B cell (primary cell): Measurements from ENCODE around the gene RAD51B. TPM values are rescaled to one million over a fixed set of nuclear protein-coding genes. Genes with fewer than 3 reads are reported as not detected.

Experiments used
- ATAC-seq: fragments of 200-7000 bp; cut with Tn5 transposase; one replicate; pipeline ENCODE4 v1.10.0; 2021; ENCODE audit warnings: low read depth, mild to moderate bottlenecking, moderate number of reproducible peaks, moderate library complexity
- CTCF ChIA-PET: fragments of 350-600 bp; sonication (Branson Sonifier 250); formaldehyde crosslinking; loops from one replicate; lab custom pipeline; 2021; ENCODE audit warnings: antibody characterized with exemption, inconsistent platforms; lab: Charles Lee
- POLR2A ChIA-PET: fragments of 350-600 bp; sonication (Branson Sonifier 250); formaldehyde crosslinking; loops from one replicate; lab custom pipeline; 2021; ENCODE audit warnings: antibody characterized with exemption; lab: Charles Lee
- DNase-seq: peaks from one replicate; pipeline ENCODE4 v3.0.0; 2013
- H2AFZ ChIP-seq: 2 replicates; pipeline ENCODE4 v1.6.1; 2012; ENCODE audit warnings: mild to moderate bottlenecking, low read depth, low read length; ENCODE audit not compliant: insufficient read depth, poor library complexity, severe bottlenecking
- H3K27ac ChIP-seq, 2 donors: 1 replicate in 1 of 2; 2 replicates in 1 of 2; pipeline ENCODE4 v1.5.1; 2012 to 2013; ENCODE audit warnings: low read length in 2 of 2, mild to moderate bottlenecking in 2 of 2, moderate library complexity in 1 of 2
- H3K27me3 ChIP-seq, 4 experiments: fragments of 200-600 bp in 1 of 4; sonication (generic) in 1 of 4; replicated peaks in 1 of 4; 1 replicate in 2 of 4; 2 replicates in 2 of 4; pipeline versions ENCODE4 v1.6.1 to v1.7.0; 2013 to 2016; ENCODE audit warnings: low read length in 3 of 4, mild to moderate bottlenecking in 2 of 4, mixed read lengths in 1 of 4, moderate library complexity in 1 of 4; ENCODE audit not compliant: insufficient read depth in 4 of 4, control insufficient read depth in 3 of 4; ENCODE audit errors: control extremely low read depth in 1 of 4
- H3K36me3 ChIP-seq, 2 experiments: replicated peaks in 1 of 2; 1 replicate in 1 of 2; 2 replicates in 1 of 2; pipeline versions ENCODE4 v1.6.1 to v1.7.1; 2013; ENCODE audit warnings: low read length in 1 of 2; ENCODE audit not compliant: insufficient read depth in 2 of 2, control insufficient read depth in 1 of 2; ENCODE audit errors: control extremely low read depth in 1 of 2, extremely low read depth in 1 of 2
- H3K4me1 ChIP-seq, 2 donors: fragments of 200-600 bp in 1 of 2; sonication (generic) in 1 of 2; 1 replicate in 1 of 2; 2 replicates in 1 of 2; pipeline versions ENCODE4 v1.5.1 to v1.6.1; 2013 to 2017; ENCODE audit warnings: low read length in 2 of 2; ENCODE audit not compliant: control insufficient read depth in 2 of 2, insufficient read depth in 2 of 2
- H3K4me2 ChIP-seq: replicated peaks from 2 replicates; pipeline ENCODE3; 2012; ENCODE audit warnings: mild to moderate bottlenecking, low read depth, low read length; ENCODE audit not compliant: poor library complexity, severe bottlenecking
- H3K4me3 ChIP-seq, 5 experiments: fragments of 200-600 bp in 1 of 5; sonication (generic) in 1 of 5; 1 replicate in 3 of 5; 2 replicates in 2 of 5; pipeline versions ENCODE4 v1.5.1 to v1.7.0; 2011 to 2016; ENCODE audit warnings: low read length in 4 of 5, mild to moderate bottlenecking in 4 of 5, low read depth in 2 of 5, control low read depth in 1 of 5, moderate library complexity in 1 of 5; ENCODE audit not compliant: insufficient read depth in 1 of 5; ENCODE audit errors: control extremely low read depth in 1 of 5, extremely low read depth in 1 of 5
- H3K79me2 ChIP-seq: fragments of 200-600 bp; sonication (generic); one replicate; pipeline ENCODE4 v1.6.0; 2016; ENCODE audit warnings: low read length; ENCODE audit not compliant: control insufficient read depth, insufficient read depth
- H3K9ac ChIP-seq: fragments of 200-600 bp; sonication (generic); 2 replicates; pipeline ENCODE4 v1.6.1; 2017; ENCODE audit warnings: mild to moderate bottlenecking, low read length, moderate library complexity
- H3K9me3 ChIP-seq, 3 donors: one replicate each; pipeline versions ENCODE4 v1.6.1 to v1.7.1; 2013; ENCODE audit warnings: low read length in 2 of 3; ENCODE audit not compliant: control insufficient read depth in 2 of 3, insufficient read depth in 1 of 3; ENCODE audit errors: control extremely low read depth in 1 of 3
- H4K20me1 ChIP-seq: 2 replicates; pipeline ENCODE4 v1.6.0; 2012; ENCODE audit warnings: mild to moderate bottlenecking, low read length; ENCODE audit not compliant: insufficient read depth, control insufficient read depth, poor library complexity, severe bottlenecking
- H3K27ac Mint-ChIP-seq: one replicate; pipeline ENCODE4 v1.8.0; 2021; ENCODE audit warnings: mixed read lengths
- H3K27me3 Mint-ChIP-seq: one replicate; pipeline ENCODE4 v1.8.0; 2021; ENCODE audit warnings: mixed read lengths
- H3K4me1 Mint-ChIP-seq: one replicate; pipeline ENCODE4 v1.8.0; 2021; ENCODE audit warnings: mixed read lengths
- H3K4me3 Mint-ChIP-seq: one replicate; pipeline ENCODE4 v1.8.0; 2021; ENCODE audit warnings: mixed read lengths
- H3K9me3 Mint-ChIP-seq: one replicate; pipeline ENCODE4 v1.8.0; 2022; ENCODE audit warnings: mixed read lengths; ENCODE audit not compliant: insufficient read depth
- EZH2 ChIP-seq: IDR thresholded peaks from 2 replicates; pipeline ENCODE4 v1.6.1; 2012; ENCODE audit warnings: borderline replicate concordance, low read depth, mild to moderate bottlenecking, moderate library complexity, low read length; ENCODE audit not compliant: insufficient read depth, poor library complexity, severe bottlenecking
- WGBS: methylation state at CpG from one replicate; pipeline ENCODE4 v1.1.5; 2013; ENCODE audit warnings: missing lambda C conversion rate; ENCODE audit not compliant: insufficient coverage; 5-methylcytosine and 5-hydroxymethylcytosine counted together
- intact Hi-C: fragments of 100-400 bp; cut with micrococcal nuclease; formaldehyde crosslinking; loops from one replicate; pipeline ENCODE4 v1.10.0; 2022
- polyA plus RNA-seq: library from polyadenylated mRNA; depleted of rRNA; stranded (reverse); fragments of >200 nt; gene quantifications from 2 replicates; pipeline ENCODE4 v1.2.3, GENCODE V29; 2012
- total RNA-seq, 2 donors: library from RNA; stranded (reverse); fragments of 120-200 nt in 1 of 2; gene quantifications; 1 replicate in 1 of 2; 2 replicates in 1 of 2; pipeline versions ENCODE4 v1.2.3 to v1.2.4, GENCODE V29; 2013 to 2022
- TF ChIP-seq, protein P1 (sequence below): fragments of 200-600 bp; IDR thresholded peaks from one replicate; pipeline ENCODE4 v1.8.0; 2022; ENCODE audit warnings: antibody characterized with exemption, mild to moderate bottlenecking

The RAD51B gene
- total and polyA plus RNA-seq, 2 donors (not counting 1 experiment from before 2014, with no cell fraction given) = 6.5 to 60.6 TPM

DNA sequence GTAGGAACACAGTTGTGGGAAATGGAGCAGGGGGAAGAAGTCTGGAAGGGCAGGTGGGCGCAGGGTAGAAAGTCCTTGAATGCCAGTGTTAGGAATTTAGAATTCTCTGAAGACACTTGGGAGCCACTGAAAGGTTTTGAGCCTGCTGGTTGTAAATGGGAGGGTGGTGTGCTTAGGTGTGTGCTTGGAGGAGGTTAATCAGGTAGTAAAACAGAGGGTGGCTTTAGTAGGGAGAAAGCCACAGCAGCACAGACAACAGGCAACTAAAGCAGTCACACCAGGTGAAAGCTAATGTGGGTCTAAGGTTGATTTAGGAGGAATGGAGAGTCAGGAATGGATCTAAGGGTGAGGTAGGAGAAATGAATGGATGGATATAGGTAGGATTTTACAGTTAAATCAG, 588.2 kb downstream of the RAD51B start:
- peaks cover 68% of the 10 kb centered on the region for H3K4me1 Mint-ChIP-seq
- no peaks in the 10 kb centered on the region for H3K27me3 Mint-ChIP-seq
- peak overlapping the region; percentile 0 for H3K4me3 Mint-ChIP-seq
- H3K9me3 Mint-ChIP-seq = no peaks in the 10 kb centered on the region
- Histone ChIP-seq H3K27me3 (no peaks in the 10 kb centered on the region), H3K36me3 (no peaks in the 10 kb centered on the region), H4K20me1 (no peaks in the 10 kb centered on the region), H2AFZ (peak overlapping the region; percentile 39), H3K4me2 (peak overlapping the region; percentile 17), H3K9me3 (no peaks in the 10 kb centered on the region), H3K4me1 (peaks cover 65 to 69% of the 10 kb centered on the region in 2 donors), H3K79me2 (peaks cover 37% of the 10 kb centered on the region), H3K27ac (peak overlapping the region in 1 of 2 donors; percentile 57), H3K9ac (no peak overlapping the region), H3K4me3 (no peak overlapping the region)
- WGBS = 100% methylated on average over 1 of the region's 1 CpG
- TF ChIP-seq, protein P1, sequence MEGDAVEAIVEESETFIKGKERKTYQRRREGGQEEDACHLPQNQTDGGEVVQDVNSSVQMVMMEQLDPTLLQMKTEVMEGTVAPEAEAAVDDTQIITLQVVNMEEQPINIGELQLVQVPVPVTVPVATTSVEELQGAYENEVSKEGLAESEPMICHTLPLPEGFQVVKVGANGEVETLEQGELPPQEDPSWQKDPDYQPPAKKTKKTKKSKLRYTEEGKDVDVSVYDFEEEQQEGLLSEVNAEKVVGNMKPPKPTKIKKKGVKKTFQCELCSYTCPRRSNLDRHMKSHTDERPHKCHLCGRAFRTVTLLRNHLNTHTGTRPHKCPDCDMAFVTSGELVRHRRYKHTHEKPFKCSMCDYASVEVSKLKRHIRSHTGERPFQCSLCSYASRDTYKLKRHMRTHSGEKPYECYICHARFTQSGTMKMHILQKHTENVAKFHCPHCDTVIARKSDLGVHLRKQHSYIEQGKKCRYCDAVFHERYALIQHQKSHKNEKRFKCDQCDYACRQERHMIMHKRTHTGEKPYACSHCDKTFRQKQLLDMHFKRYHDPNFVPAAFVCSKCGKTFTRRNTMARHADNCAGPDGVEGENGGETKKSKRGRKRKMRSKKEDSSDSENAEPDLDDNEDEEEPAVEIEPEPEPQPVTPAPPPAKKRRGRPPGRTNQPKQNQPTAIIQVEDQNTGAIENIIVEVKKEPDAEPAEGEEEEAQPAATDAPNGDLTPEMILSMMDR = no peak
- TF ChIP-seq EZH2 = no peak
- POLR2A ChIA-PET = interaction anchor here (0.6 to 1.6 kb wide), 5 partner anchors 124 to 385 kb away, joined by 4 to 6 read pairs (median 5); partner anchors contain the start of gene ZFP36L1
- CTCF ChIA-PET = interaction anchor here (0.7 to 2.6 kb wide), 12 partner anchors 10 to 409 kb away, joined by 3 to 31 read pairs (median 6); no protein-coding TSS in a partner anchor
- DNase-seq = no peak
- H3K27ac Mint-ChIP-seq = peak overlapping the region; percentile 76
- intact Hi-C loops = loop anchor here (1.0 to 10.0 kb wide), 5 partner anchors 107 to 409 kb away; no protein-coding TSS in a partner anchor
- no peak for ATAC-seq

DNA sequence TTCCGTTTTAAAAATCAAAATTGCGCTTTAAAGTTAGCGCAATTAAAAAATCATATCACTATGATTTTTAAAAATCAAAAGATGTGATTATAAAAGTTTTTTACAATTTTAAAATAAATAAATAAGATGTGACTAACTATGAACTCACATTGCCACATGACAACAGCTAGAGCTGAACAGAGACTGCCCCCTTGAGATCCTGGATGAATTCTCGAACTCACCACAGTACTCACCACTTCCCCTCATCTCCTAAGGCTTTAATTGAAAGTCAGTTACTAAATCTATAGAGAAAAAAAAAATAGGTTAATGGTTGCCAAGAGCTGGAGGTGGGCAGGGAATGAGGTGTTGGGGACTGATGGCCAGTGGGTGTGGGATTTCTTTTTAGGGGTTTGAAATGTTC, 589.1 kb downstream of the RAD51B start:
- H3K4me1 Mint-ChIP-seq = peaks cover 61% of the 10 kb centered on the region

More for the DNA sequence above, 589.1 kb downstream of the RAD51B start:
- no peaks in the 10 kb centered on the region for H4K20me1 ChIP-seq
- H3K27ac ChIP-seq = peak overlapping the region; percentile 30 to 60
- Mint-ChIP-seq H3K4me3 (no peak overlapping the region), H3K9me3 (no peaks in the 10 kb centered on the region), H3K27ac (peak overlapping the region; percentile 84), H3K27me3 (no peaks in the 10 kb centered on the region)
- H3K27me3 ChIP-seq = no peaks in the 10 kb centered on the region
- ChIA-PET POLR2A (interaction anchor here (0.8 to 1.6 kb wide), 5 partner anchors 125 to 381 kb away, joined by 3 to 6 read pairs (median 4); no protein-coding TSS in a partner anchor), CTCF (interaction anchor here (0.6 to 2.6 kb wide), 32 partner anchors 8 to 436 kb away, joined by 3 to 31 read pairs (median 4); no protein-coding TSS in a partner anchor)
- DNase-seq (peak; percentile 62), ATAC-seq (peak; percentile 46)
- H3K36me3 ChIP-seq = no peaks in the 10 kb centered on the region
- peaks cover 37% of the 10 kb centered on the region for H3K79me2 ChIP-seq
- H3K9me3 ChIP-seq = no peaks in the 10 kb centered on the region
- intact Hi-C loops = loop anchor here (1.0 to 10.0 kb wide), 5 partner anchors 106 to 408 kb away; no protein-coding TSS in a partner anchor
- H3K4me3 ChIP-seq = no peak overlapping the region
- H3K4me1 ChIP-seq = peaks cover 57 to 60% of the 10 kb centered on the region in 2 donors
- no peak overlapping the region for H3K9ac ChIP-seq
- H2AFZ ChIP-seq = no peak overlapping the region
- WGBS = no CpG with 5 or more reads among the region's 4 CpGs
- H3K4me2 ChIP-seq = peak overlapping the region; percentile 51
- TF ChIP-seq EZH2 = no peak
- TF ChIP-seq, protein P1 = peak; percentile 24
